Left renal cortex interstitium (tissue), 4 donors: ENCODE data around the gene AREG. TPM values are rescaled to one million over a fixed set of nuclear protein-coding genes. Genes with fewer than 3 reads are reported as not detected.
A peak's percentile ranks its signal among the peaks of the same experiment; 100 is the strongest.

ENCODE experiments used
- DNase-seq, 4 donors: peaks; one replicate each; pipeline ENCODE4 v3.0.0-alpha.2; 2013; ENCODE audit warnings: low read depth in 4 of 4, low spot score in 2 of 4, missing footprints in 1 of 4
- polyA plus RNA-seq, 4 donors: library from polyadenylated mRNA; unstranded; fragments of 120-200 nt; gene quantifications; one replicate each; pipeline ENCODE4 v1.2.1, GENCODE V29; 2013; ENCODE audit not compliant: insufficient read length in 4 of 4

The AREG gene
- polyA plus RNA-seq, 4 donors = 0.12 to 0.42 (median 0.23) TPM

- DNase-seq = no peak
Observed at GRCh38 chr4:74456056-74456744, 11.3 kb downstream of the AREG start.

- DNase-seq = no peak
Observed at GRCh38 chr4:74456849-74457395, 12.0 kb downstream of the AREG start.

GRCh38 chr4:74460833-74461232, 15.9 kb downstream of the AREG start:
- DNase-seq = no peak

GRCh38 chr4:74463123-74463522, 18.2 kb downstream of the AREG start:
- no peak for DNase-seq

GRCh38 chr4:74464291-74464690, 19.4 kb downstream of the AREG start:
- no peak for DNase-seq

DNA sequence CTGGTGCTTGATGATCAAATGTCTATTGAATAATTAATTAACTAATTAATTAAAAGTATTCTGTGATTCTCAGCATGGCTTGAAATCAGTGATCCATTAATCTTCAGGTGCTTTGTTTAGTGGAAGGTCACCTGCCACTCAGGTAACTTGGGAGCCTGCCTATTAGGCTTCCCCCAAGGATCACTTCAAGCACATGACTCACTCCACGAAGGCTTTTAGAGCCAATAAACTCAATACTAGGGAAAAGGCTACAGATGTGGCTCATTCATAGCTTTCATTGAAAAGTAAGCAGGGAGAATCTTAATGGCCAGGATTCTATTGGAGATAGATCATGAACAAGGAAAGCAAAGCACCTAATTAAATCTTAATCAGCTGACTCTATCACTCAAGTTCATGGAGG, 21.3 kb downstream of the AREG start:
- DNase-seq = no peak

GRCh38 chr4:74471264-74471663, 26.3 kb downstream of the AREG start:
- DNase-seq = no peak

- DNase-seq = no peak
Observed at GRCh38 chr4:74473155-74473811, 28.3 kb downstream of the AREG start.

GRCh38 chr4:74474345-74475090, 29.6 kb downstream of the AREG start:
- no peak for DNase-seq

DNA sequence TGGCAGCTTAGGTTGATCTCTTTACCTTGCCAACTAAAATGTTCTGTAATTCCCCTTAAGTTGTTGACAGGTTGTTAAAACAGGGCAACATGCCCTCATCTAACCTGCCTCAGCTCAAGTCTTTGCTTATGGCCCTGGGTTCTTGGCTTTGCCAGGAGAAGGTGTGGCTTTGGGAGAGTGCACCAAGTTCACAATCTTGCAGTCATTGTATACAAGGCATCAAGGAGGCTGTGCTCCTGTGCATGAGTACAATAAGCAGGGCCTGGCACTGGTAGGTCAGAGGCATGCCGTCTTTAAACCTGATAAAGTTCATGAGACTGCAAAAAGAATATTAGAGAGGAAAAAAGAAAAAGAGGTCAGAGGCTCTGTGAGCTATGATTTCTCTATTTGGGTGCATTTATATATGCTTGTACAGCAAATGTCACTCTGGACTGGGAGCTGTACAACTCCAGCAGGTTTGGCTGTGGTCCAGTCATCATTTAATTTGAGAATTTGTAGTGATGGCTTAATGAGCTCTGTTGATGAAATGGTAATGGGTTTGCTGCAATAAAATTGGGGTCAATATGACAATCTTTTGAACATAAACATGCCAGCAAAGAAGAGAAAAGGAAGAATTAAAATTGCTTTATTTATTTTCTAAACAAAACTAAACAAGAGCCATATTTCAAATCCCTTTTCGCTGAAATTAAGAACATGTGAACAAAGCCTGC, 30.3 kb downstream of the AREG start:
- peak; percentile 44 to 75 (median 63) for DNase-seq

DNA sequence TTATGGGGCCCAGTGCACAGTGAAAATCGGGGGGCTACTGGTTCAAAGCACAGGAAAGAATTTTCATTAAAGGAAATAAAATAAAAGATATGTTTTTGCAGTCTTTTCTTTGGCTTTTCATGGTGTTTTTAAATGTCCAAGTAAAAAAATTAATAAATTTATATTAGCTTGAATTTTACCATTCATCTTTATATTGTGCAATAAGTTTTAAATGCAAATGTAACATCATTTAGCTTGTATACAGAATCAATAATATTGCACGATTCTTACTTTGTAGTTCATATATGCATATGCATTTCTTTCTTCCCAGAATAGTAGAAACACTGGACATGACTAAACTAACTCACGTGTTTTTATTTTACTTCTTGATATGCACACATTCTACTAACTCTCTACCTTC, 31.0 kb downstream of the AREG start:
- no peak for DNase-seq

- no peak for DNase-seq
Observed at GRCh38 chr4:74479009-74479408, 34.1 kb downstream of the AREG start.

- no peak for DNase-seq
Observed at GRCh38 chr4:74480267-74480666, 35.3 kb downstream of the AREG start.

DNA sequence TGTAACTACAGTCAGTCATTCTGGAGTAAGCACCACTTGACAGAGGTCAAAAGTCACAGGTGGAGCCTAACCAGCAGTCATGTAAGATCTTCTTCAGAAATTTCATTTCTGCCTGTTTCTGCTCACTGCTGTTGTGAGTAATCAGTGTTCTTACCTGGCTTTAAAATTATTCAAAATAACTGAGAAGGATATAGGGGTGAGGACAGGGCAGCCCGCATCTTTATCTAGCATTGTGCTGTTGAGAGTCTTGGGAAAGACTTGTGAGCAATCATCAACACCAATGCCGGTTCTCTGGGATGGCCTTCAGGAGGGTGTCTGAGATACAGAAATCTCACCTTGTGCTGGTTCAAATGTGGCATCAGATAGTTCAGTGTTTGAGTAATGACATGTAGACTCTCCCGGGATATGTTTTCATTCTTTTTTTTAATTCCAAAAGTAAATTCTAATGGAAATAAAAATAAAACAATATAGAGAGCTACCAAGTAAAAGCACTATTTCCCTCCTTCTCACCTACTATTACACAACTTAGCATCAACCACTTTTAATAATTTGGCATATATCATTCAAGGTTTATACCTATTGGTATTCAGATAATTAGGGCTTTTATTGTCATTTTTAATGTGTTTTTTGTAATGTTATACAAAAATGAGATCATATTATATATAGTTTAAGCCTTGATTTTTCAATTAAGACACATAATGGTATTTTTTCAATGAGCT, 37.1 kb downstream of the AREG start:
- DNase-seq = no peak

- DNase-seq = no peak
Observed at GRCh38 chr4:74483226-74483911, 38.4 kb downstream of the AREG start.

DNA sequence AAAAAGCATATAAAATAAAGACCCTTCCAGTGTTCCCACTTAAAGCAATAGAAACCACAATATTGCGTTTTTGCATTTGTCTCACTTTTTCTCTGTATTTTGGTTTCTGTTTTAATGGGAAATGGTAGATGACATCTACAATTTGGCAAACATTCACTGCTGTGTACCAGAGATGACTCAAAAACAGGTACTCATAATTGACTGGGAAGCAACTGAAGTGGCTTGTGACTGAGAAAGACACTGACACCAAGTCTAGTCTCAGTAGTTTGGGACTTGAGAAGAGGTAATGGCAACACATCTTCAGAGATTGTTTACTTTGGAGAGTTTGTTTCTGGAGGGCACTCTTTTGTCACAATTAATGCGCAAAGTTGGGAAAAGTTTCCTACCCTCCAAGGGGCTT, 42.0 kb downstream of the AREG start:
- DNase-seq = no peak

DNA sequence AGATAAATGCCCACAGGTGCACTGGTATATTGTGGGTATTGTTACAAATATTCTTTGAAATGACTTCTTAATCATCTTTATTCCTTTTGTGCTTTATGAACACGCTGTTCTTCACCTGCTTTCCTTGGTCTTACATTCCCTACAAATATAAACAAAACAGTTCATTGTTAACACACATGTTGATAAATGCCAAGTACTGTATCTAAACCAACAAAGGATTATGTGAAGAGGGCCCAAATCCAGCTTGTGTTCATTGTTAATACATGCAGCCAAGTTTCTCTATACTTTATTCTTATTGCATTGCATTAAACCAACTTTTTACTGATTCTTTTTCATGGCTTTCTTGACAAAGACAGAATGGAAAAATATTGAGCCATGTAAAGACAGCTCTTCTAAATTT, 42.8 kb downstream of the AREG start:
- no peak for DNase-seq

DNA sequence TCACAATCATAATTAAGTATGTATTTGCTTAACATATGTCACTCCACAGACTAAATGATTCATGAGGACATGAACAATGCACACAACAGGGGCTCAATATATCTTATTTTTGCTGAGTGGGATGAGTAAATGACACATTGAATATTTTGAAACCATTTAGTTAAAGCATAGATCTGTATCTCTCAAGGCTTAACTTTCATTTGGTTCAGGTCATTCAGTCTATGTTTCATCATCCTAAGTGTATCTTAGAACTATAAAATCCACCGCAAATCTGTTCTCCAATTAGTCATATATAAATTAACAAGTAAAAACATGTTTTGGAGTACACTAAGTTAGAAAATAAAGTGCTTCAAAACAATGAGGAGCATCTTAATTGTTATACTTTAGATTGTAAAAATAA, 45.8 kb downstream of the AREG start:
- DNase-seq = no peak

DNA sequence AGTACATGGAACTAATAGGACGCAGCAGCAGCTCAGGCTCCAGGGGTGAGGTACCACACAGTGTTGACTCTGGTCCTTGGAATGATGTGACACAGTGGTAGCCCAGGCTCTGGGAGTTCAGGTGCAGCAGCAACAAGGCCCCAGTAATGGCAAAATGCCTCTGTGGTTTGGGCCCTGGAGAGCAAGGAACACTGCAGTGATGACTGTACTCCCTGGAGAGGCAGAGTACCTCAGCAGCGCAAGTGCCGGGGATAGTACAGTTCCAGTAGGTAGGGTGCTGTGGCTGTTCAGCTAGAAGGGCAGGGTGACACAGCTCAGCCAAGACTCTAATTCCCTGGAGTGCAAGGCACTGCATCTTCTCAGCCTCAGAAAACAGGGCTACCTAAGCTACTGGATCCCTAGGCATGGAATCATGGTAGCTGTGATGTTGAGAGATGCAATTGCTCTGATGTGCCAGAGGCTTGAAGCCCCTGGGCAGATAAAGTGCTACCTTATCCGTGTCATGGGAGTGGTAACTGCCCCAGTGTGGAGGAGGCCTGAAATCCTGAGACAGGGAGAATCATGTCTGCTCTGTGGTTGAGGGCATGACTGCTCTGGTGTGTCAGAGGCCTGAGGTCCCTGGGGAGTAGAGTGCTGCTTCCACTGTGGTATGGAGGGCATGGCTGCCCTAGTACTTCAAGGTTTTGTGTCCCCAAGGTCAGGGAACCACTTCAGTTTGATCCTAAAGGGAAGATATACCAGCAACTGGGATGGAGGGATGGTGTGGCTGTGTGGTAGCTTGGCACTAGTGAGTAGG, 55.2 kb downstream of the AREG start:
- no peak for DNase-seq
